ENCODE results near the gene RGS5.

Gene RGS5

GRCh38 chr1:163142152-163142551, 60.6 kb downstream of the RGS5 start:
- H2AFZ ChIP-seq (ENCODE audit: low read depth, low read length): no peak overlapping the region
- H3K4me2 ChIP-seq (ENCODE audit: low read length): no peak overlapping the region
- no peaks in the 10 kb centered on the region for H3K79me2 ChIP-seq (ENCODE audit: low read length)
- H4K20me1 ChIP-seq (ENCODE audit: insufficient read depth, low read length): no peaks in the 10 kb centered on the region
- no peak overlapping the region for H3K4me3 ChIP-seq (ENCODE audit: low read length)
- H3K36me3 ChIP-seq (replicated peaks; ENCODE audit: low read depth, low read length): no peaks in the 10 kb centered on the region
- H3K9ac ChIP-seq (ENCODE audit: low read length): no peak overlapping the region
- H3K27me3 ChIP-seq (ENCODE audit: low read depth, low read length): peaks cover 3% of the 10 kb centered on the region; the same call in 1 of the 2 replicates
- TF ChIP-seq EZH2phosphoT487 (IDR thresholded peaks at IDR 0.05; ENCODE audit: low read depth) (no peak), CTCF (IDR thresholded peaks at IDR 0.05; ENCODE audit: low read depth, low read length) (no peak)
- no peak overlapping the region for H3K27ac ChIP-seq (ENCODE audit: low read length)
- no peaks in the 10 kb centered on the region for H3K4me1 ChIP-seq (ENCODE audit: low read length)
- H3K9me3 ChIP-seq (ENCODE audit: insufficient read depth, low read length): no peaks in the 10 kb centered on the region

- H3K9ac ChIP-seq (ENCODE audit: low read length): no peak overlapping the region
- no peak overlapping the region for H3K4me2 ChIP-seq (ENCODE audit: low read length)
- H3K27me3 ChIP-seq (ENCODE audit: low read depth, low read length): peaks cover 3% of the 10 kb centered on the region; the same call in 1 of the 2 replicates
- H3K4me3 ChIP-seq (ENCODE audit: low read length): no peak overlapping the region
- H3K36me3 ChIP-seq (replicated peaks; ENCODE audit: low read depth, low read length): no peaks in the 10 kb centered on the region
- no peaks in the 10 kb centered on the region for H3K9me3 ChIP-seq (ENCODE audit: insufficient read depth, low read length)
- TF ChIP-seq CTCF (IDR thresholded peaks at IDR 0.05; ENCODE audit: low read depth, low read length) (no peak), EZH2phosphoT487 (IDR thresholded peaks at IDR 0.05; ENCODE audit: low read depth) (no peak)
- H3K79me2 ChIP-seq (ENCODE audit: low read length): no peaks in the 10 kb centered on the region
- no peaks in the 10 kb centered on the region for H3K4me1 ChIP-seq (ENCODE audit: low read length)
- no peak overlapping the region for H2AFZ ChIP-seq (ENCODE audit: low read depth, low read length)
- no peak overlapping the region for H3K27ac ChIP-seq (ENCODE audit: low read length)
- no peaks in the 10 kb centered on the region for H4K20me1 ChIP-seq (ENCODE audit: insufficient read depth, low read length)
Measured at GRCh38 chr1:163141556-163141955, 61.2 kb downstream of the RGS5 start.

- Histone ChIP-seq H3K79me2 (ENCODE audit: low read length) (no peaks in the 10 kb centered on the region), H3K9me3 (ENCODE audit: insufficient read depth, low read length) (no peaks in the 10 kb centered on the region), H3K36me3 (replicated peaks; ENCODE audit: low read depth, low read length) (no peaks in the 10 kb centered on the region), H3K27ac (ENCODE audit: low read length) (no peak overlapping the region), H4K20me1 (ENCODE audit: insufficient read depth, low read length) (no peaks in the 10 kb centered on the region), H3K4me1 (ENCODE audit: low read length) (no peaks in the 10 kb centered on the region), H3K9ac (ENCODE audit: low read length) (no peak overlapping the region), H3K4me3 (ENCODE audit: low read length) (no peak overlapping the region), H3K4me2 (ENCODE audit: low read length) (no peak overlapping the region), H2AFZ (ENCODE audit: low read depth, low read length) (no peak overlapping the region), H3K27me3 (ENCODE audit: low read depth, low read length) (no peaks in the 10 kb centered on the region)
- TF ChIP-seq CTCF (IDR thresholded peaks at IDR 0.05; ENCODE audit: low read depth, low read length) (no peak), EZH2phosphoT487 (IDR thresholded peaks at IDR 0.05; ENCODE audit: low read depth) (no peak)
Measured at GRCh38 chr1:163137556-163138265, 65.0 kb downstream of the RGS5 start.

- Histone ChIP-seq H3K4me2 (ENCODE audit: low read length) (no peak overlapping the region), H3K4me1 (ENCODE audit: low read length) (no peaks in the 10 kb centered on the region), H4K20me1 (ENCODE audit: insufficient read depth, low read length) (no peaks in the 10 kb centered on the region), H3K27ac (ENCODE audit: low read length) (no peak overlapping the region), H3K4me3 (ENCODE audit: low read length) (no peak overlapping the region), H2AFZ (ENCODE audit: low read depth, low read length) (no peak overlapping the region), H3K9me3 (ENCODE audit: insufficient read depth, low read length) (no peaks in the 10 kb centered on the region), H3K79me2 (ENCODE audit: low read length) (no peaks in the 10 kb centered on the region), H3K27me3 (ENCODE audit: low read depth, low read length) (peaks cover 14% of the 10 kb centered on the region; the same call in 1 of the 2 replicates), H3K36me3 (replicated peaks; ENCODE audit: low read depth, low read length) (no peaks in the 10 kb centered on the region), H3K9ac (ENCODE audit: low read length) (no peak overlapping the region)
- TF ChIP-seq CTCF (IDR thresholded peaks at IDR 0.05; ENCODE audit: low read depth, low read length) (no peak), EZH2phosphoT487 (IDR thresholded peaks at IDR 0.05; ENCODE audit: low read depth) (no peak)
Measured at GRCh38 chr1:163131981-163132380, 70.7 kb downstream of the RGS5 start.
